GM18861 (cell line): Measurements from ENCODE around the gene RACK1.
A peak's percentile ranks its signal among the peaks of the same experiment; 100 is the strongest.

Experiments used
- ATAC-seq: cut with Tn5 transposase; IDR thresholded peaks from one replicate; pipeline ENCODE4 v1.9.1; 2021; ENCODE audit not compliant: unreplicated experiment

RACK1 gene

GRCh38 chr5:181198905-181199519, 44.7 kb downstream of the RACK1 start:
- ATAC-seq, result peak; percentile 87

GRCh38 chr5:181198106-181198685, 45.5 kb downstream of the RACK1 start:
- no peak for ATAC-seq

GRCh38 chr5:181197326-181197951, 46.3 kb downstream of the RACK1 start:
- ATAC-seq, result no peak

GRCh38 chr5:181195249-181195761, 48.4 kb downstream of the RACK1 start:
- no peak for ATAC-seq

GRCh38 chr5:181194489-181195248, 49.0 kb downstream of the RACK1 start:
- ATAC-seq, result no peak

GRCh38 chr5:181193656-181194055, 50.0 kb downstream of the RACK1 start:
- ATAC-seq, result no peak

- ATAC-seq, result no peak
Measured at GRCh38 chr5:181192337-181193046, 51.2 kb downstream of the RACK1 start.

GRCh38 chr5:181191526-181192336, 52.0 kb downstream of the RACK1 start:
- peak; percentile 43 for ATAC-seq

GRCh38 chr5:181190711-181191525, 52.8 kb downstream of the RACK1 start:
- no peak for ATAC-seq

- no peak for ATAC-seq
Measured at GRCh38 chr5:181189962-181190710, 53.6 kb downstream of the RACK1 start.

GRCh38 chr5:181189363-181189961, 54.2 kb downstream of the RACK1 start:
- ATAC-seq, result no peak

- no peak for ATAC-seq
Measured at GRCh38 chr5:181188700-181189362, 54.9 kb downstream of the RACK1 start.

- ATAC-seq, result no peak
Measured at GRCh38 chr5:181187500-181188213, 56.0 kb downstream of the RACK1 start.

GRCh38 chr5:181186986-181187499, 56.7 kb downstream of the RACK1 start:
- no peak for ATAC-seq
